Loucy (cell line): ENCODE results near the gene NAGS.

Experiments used
- EZH2phosphoT487 ChIP-seq: fragments of 200-600 bp; IDR thresholded peaks from 2 replicates; pipeline ENCODE4 v1.6.1; 2018; ENCODE audit warnings: antibody characterized with exemption, mild to moderate bottlenecking, moderate library complexity, borderline replicate concordance
- TF ChIP-seq, protein P1 (sequence below): fragments of 200-600 bp; sonication (generic); conservative IDR thresholded peaks from 2 replicates; pipeline ENCODE4 v1.5.1; 2014; ENCODE audit warnings: mild to moderate bottlenecking, antibody characterized with exemption, low read length

DNA sequence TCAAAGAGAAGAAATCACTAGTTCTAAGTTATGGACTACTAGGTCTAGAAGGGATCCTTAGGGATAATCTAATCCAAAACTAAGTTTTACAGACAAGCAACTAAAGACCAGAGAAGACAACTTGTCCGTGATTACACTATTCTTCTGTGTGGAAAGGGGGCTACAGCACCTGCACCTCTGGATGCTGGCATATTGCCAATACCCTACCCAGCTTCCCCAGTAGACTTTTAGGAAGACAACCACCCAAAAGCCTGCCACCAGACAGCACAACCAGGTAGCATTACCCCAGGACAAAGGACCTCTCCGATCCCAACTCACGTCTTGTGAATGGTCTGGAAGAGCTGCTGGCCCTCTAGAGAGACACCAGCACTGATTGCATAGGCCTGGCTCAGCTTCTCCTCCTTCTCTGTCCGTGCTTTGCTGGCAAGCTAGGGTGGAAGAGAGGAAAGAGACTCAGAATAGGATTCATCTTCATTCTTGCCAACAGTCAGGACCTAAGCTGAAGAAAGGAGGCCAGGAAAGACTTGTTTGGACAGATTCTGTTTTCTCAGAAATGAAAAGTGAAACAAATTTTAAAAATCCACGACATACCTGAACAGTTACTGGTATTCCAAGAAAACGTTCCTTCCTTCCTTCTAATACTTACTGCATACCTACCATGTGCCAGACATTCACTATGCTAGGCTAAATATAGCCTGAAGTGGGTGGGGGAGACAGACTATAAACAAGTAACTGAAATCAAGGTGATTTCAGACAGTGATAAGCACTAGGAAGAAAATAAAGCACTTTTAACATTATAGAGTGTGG is 35.6 kb downstream of the NAGS start:
- TF ChIP-seq, protein P1, sequence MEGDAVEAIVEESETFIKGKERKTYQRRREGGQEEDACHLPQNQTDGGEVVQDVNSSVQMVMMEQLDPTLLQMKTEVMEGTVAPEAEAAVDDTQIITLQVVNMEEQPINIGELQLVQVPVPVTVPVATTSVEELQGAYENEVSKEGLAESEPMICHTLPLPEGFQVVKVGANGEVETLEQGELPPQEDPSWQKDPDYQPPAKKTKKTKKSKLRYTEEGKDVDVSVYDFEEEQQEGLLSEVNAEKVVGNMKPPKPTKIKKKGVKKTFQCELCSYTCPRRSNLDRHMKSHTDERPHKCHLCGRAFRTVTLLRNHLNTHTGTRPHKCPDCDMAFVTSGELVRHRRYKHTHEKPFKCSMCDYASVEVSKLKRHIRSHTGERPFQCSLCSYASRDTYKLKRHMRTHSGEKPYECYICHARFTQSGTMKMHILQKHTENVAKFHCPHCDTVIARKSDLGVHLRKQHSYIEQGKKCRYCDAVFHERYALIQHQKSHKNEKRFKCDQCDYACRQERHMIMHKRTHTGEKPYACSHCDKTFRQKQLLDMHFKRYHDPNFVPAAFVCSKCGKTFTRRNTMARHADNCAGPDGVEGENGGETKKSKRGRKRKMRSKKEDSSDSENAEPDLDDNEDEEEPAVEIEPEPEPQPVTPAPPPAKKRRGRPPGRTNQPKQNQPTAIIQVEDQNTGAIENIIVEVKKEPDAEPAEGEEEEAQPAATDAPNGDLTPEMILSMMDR: no peak
- TF ChIP-seq EZH2phosphoT487: no peak
